HG03442 (cell line): ENCODE measurements around the gene ABT1.

Experiments
- ATAC-seq: cut with Tn5 transposase; IDR thresholded peaks from one replicate; pipeline ENCODE4 v1.9.1; 2021; ENCODE audit warnings: mild to moderate bottlenecking, moderate library complexity; ENCODE audit not compliant: unreplicated experiment

ABT1 gene

DNA sequence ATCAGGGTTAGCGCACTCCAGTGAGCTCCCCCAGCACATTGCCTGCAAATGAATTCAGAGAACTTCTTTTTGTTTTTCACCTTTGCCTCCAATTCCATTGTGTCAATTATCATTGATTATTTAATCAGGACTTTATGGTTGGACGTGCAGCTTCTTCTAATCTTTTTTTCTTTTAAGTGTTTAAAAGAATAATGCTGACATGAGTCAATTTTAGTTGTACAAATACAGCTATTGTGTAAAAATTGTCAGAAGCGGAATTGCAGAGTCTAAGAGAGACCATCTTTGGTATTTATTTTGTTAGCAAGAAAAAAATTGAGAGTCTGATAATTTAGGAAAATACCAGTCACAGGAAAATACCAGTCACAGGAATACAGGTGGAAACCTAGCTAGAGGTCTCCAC, 5.5 kb downstream of the ABT1 start:
- no peak for ATAC-seq

DNA sequence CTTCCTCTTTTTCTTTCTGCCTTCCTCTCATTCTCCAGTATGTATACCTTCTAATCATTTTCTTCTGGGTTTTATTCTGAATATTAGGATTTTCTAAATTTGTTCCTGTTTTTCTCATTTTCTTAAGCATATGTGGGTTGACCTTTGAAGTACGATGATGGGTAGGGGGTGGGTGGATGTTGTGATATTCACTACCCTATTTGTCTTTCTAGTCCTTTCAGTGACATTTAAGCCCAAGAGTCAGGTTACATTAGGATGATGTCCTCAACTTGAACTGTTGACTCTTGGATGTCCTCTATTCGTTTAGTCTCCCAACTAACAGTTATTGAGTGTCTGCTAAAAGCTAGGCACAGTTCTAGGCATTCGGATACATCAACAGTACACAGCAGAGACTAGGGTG, 7.3 kb downstream of the ABT1 start:
- no peak for ATAC-seq

- no peak for ATAC-seq
Measured at GRCh38 chr6:26604797-26605196, 8.0 kb downstream of the ABT1 start.

- peak; percentile 73 for ATAC-seq
Measured at GRCh38 chr6:26607434-26608230, 10.9 kb downstream of the ABT1 start.

DNA sequence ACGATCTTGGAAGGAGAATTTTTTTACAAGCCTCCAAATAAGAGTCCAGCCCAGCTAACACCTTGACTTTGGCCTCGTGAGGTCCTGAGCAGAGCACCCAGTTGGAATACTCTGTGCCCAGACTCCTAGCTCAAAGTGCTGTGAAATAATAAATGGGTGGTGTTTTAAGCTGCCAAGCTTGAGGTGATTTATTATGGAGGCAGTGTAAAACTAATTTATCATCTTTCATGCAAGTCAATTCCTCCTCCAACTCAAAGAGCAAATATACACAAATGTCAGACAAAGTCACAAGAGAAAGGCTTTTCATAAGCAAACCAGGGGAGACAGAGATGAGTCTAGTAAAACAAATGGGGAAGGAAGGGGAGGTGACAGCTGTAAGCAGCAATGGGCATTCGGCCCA, 12.7 kb downstream of the ABT1 start:
- ATAC-seq: no peak

DNA sequence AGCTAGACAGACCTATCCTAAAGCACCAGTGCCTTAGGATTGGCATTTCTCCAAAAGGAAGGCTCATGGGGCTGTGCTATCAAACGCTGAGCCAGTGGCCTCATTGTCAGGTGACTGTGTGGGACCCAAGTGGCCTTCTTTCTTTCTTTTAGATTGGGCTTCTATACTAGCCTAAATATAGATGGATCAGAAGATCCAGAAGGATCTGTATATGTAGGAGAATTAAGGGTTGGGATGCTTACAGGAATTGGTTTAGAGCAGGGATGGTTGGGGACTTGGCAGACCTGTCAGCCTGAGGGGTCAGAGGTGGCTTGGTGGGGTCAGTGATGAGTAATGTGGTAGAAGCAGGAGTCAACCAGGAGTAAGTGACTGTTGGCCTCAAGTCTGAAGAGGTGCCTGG, 14.8 kb downstream of the ABT1 start:
- no peak for ATAC-seq

GRCh38 chr6:26613201-26613600, 16.4 kb downstream of the ABT1 start:
- ATAC-seq: no peak

DNA sequence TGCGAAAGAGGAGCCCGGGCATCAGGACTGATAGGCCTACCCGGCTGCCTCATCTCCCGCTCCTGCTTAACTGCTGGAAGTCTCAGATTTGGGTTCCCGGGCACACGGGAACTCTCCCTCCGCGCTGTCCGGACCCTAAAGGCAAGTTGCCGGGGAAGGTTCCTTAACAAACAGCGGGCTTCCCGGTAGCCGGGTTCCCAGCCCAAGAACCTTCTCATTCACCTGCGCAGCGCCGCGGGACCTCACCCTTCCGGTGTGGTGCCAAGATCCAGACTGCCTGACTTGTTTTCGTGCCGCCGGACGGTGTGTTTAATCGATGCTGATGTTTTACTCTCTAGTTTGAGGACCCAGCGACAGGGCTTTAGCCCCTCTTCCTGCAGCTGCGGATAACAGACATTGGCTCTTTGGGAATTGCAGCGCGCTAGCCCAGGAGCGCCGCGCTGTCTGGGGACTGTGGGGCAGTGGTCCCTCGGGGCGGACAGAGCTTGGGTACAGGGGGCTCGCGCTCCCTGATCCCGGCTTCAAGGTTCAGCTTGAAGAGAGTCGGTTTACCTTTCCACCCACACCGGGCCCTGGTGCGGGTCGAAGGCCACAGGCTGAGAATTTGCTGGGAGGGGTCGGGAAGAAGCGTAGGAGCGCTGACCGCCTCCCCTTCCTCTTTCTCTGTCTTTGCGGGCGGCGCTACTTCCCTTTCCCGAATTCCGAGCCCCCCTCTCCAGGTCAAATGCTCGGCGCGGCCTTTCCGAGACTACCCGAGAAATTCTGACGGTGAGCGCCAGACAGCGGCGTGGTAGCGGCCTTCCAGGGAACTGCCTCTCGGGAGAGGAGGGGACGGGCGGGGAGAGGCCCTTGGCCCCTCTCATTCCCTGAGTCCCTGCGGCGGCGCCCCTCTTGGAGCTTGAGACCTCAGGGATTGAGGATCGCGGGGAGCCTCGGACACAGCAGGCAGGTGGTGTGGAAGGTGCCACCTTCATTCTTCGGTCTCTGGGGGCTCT, 17.2 kb downstream of the ABT1 start:
- no peak for ATAC-seq

GRCh38 chr6:26623339-26623859, 26.6 kb downstream of the ABT1 start:
- no peak for ATAC-seq

GRCh38 chr6:26624557-26624956, 27.8 kb downstream of the ABT1 start:
- ATAC-seq: no peak

DNA sequence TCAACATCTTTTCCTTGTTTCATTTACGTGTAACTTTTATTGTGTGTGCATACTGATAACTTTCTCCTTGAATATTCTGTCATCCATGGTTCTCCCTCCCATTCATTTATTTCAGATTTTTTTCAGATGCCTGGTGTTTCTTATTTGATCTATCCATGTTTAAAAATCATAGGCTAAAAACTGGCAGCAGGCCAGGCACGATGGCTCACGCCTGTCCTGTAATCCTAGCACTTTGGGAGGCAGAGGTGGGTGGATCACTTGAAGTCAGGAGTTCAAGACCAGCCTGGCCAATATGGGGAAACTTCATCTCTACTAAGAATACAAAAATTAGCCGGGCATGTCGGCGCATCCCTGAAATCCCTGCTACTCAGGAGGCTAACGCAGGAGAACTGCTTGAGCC, 31.1 kb downstream of the ABT1 start:
- ATAC-seq: no peak

- ATAC-seq: no peak
Measured at GRCh38 chr6:26629359-26629758, 32.6 kb downstream of the ABT1 start.

- ATAC-seq: no peak
Measured at GRCh38 chr6:26640806-26641205, 44.1 kb downstream of the ABT1 start.

DNA sequence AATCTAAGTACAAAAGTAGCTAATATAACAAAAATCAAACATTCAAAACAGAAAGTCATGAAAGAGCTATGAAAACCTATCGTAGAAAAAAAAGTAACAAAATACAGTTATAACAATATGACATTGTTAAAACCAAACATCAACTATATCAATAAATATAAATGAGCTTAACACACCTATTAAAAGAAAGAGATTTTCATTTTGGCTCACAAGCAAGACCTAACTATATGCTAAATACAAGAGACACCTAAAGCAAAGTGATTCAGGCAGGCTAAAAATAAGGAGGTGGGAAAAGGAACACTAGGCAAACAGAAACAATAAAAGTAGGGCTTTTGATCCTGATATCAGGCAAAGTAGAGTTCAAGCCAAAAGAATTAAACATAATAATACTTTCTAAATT, 49.3 kb downstream of the ABT1 start:
- no peak for ATAC-seq
